Choroid plexus epithelial cell (primary cell): ENCODE data around the gene EMILIN2.

Experiments used
- DNase-seq: peaks from one replicate; pipeline ENCODE4 v3.0.0-alpha.2; 2010; ENCODE audit warnings: low read depth
- H3K4me3 ChIP-seq: 2 replicates; pipeline ENCODE4 v1.5.1; 2011; ENCODE audit warnings: low read depth, mild to moderate bottlenecking, control low read depth, low read length, moderate library complexity
- TF ChIP-seq, protein P1 (sequence below): conservative IDR thresholded peaks from 2 replicates; pipeline ENCODE4 v1.5.1; 2011; ENCODE audit warnings: low read depth, mild to moderate bottlenecking, control low read depth, inconsistent platforms, low read length, moderate library complexity

Gene EMILIN2

DNA sequence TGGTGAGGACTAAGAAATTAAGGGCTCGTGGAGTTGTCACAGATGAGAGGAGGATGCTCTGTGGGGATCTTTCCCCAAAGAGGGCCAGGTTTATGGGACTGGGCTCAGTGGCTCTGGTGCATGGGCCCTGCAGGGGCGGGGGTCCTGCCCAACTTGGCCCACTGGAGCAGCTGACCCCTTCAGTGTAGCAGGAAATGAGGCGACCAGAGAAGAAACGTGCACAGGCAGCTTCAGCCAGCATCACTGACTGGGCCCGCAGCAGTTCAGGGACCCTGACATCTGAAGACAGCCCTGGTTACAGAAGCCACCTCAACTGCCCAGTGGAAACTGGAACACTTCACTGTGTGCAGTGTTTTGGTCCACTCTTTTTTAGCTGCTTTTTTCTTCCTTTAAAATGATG, 72.8 kb downstream of the EMILIN2 start:
- H3K4me3 ChIP-seq: no peak overlapping the region
- no peak for DNase-seq
- TF ChIP-seq, protein P1, sequence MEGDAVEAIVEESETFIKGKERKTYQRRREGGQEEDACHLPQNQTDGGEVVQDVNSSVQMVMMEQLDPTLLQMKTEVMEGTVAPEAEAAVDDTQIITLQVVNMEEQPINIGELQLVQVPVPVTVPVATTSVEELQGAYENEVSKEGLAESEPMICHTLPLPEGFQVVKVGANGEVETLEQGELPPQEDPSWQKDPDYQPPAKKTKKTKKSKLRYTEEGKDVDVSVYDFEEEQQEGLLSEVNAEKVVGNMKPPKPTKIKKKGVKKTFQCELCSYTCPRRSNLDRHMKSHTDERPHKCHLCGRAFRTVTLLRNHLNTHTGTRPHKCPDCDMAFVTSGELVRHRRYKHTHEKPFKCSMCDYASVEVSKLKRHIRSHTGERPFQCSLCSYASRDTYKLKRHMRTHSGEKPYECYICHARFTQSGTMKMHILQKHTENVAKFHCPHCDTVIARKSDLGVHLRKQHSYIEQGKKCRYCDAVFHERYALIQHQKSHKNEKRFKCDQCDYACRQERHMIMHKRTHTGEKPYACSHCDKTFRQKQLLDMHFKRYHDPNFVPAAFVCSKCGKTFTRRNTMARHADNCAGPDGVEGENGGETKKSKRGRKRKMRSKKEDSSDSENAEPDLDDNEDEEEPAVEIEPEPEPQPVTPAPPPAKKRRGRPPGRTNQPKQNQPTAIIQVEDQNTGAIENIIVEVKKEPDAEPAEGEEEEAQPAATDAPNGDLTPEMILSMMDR: no peak

- TF ChIP-seq, protein P1: no peak
- H3K4me3 ChIP-seq: no peak overlapping the region
- DNase-seq: no peak
These were observed 73.2 kb downstream of the EMILIN2 start for GRCh38 chr18:2920027-2920426.

DNA sequence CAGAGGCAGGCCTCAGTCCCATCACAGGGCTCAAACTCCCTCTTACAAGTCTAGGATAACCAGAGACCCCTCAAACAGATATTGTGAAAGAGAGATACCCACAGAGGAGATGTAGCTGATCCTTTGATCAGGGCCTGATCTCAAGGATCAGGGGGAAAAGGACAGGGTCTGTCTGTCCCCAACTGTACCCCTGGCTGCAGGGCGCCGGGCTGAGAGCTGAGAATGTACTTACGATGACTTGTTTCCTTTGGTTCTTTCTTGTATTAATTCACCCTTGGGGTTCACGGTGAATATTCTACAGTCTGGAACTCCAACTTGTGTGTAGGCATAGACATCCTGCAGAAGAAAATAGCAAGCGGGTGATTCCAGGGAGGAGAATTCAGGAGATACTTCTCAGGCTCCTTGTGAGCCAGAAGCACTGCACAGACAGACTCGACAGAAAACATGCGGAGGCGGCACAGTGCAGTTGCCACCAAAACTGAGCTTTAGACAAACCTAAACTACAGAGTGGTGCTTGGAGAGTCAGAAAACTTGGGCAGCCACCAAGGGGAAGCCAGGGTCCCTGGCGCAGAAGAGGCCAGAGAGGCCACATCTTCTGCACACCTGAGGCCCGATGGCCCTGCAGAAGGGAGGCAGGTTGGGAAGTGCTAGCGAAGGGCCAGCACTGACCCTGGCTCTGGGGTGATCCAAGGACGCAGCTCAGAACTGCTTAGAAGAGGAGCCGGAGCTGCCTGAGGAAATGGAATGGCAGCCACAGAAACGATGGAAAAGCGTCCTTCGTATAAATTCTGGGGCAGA, 73.9 kb downstream of the EMILIN2 start:
- no peak for DNase-seq
- no peak overlapping the region for H3K4me3 ChIP-seq
- TF ChIP-seq, protein P1: no peak

DNA sequence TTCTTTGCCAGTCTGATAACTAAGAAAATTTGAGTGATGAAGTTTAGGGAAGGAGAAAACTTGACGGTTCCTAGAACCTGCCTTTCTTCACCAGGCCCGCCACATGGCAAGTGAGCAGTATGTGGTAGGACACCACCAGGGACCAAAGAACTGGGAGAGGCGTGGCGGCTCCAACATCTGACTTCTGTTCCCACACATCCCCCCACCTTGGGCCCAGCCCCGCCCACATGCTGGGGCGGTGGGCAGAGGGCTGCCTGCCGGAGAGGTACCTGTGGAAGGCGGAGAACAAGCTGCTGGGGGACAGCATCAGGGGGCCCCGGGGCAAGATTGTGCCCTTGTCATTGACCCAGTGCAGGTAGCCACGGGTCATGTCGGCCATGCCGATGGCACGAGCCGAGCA, 75.0 kb downstream of the EMILIN2 start:
- no peak for DNase-seq
- no peak overlapping the region for H3K4me3 ChIP-seq
- TF ChIP-seq, protein P1: no peak

DNA sequence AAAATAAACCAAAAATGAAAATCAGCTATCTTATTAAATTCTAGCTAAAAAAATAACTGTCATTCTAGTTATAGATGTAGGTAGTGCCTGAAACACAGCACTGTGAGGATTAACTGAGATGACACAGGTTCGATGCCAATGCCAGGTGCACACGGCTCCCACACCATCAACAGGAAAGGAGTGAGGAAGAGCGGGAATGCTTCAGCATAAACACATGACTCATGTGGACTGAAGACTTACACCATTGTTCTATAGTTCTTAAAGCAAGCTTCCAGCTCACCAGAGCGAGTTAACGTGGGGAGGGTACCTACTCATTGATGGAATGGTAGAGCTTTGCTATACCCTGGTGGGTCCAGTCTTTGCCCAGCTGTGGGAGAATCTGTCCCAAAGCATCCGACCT, 76.7 kb downstream of the EMILIN2 start:
- TF ChIP-seq, protein P1: no peak
- H3K4me3 ChIP-seq: no peak overlapping the region
- DNase-seq: no peak

- DNase-seq: no peak
- TF ChIP-seq, protein P1: no peak
These were observed 78.1 kb downstream of the EMILIN2 start for GRCh38 chr18:2924920-2925319.

DNA sequence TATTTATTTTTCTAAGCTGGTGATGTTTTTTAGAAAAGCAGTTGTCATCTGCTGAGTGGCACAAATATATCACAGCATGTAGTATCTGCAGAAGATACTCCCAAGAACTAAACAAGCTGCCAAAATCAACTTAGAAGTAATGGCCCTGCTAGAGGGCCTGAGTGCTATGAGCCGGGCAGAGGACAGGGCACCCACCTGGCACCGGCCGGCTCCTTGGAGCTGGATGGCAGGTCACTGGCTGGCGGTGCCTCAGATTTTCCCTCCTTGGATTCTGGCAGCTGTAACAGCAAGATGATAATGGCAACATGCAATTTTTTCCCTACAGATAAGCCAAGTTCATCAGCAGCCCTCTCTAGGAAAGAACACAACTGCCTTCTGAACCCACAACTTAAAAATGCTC, 79.7 kb downstream of the EMILIN2 start:
- DNase-seq: no peak
- TF ChIP-seq, protein P1: no peak
- no peak overlapping the region for H3K4me3 ChIP-seq

More at GRCh38 chr18:2924920-2925319, 78.1 kb downstream of the EMILIN2 start:
- no peak overlapping the region for H3K4me3 ChIP-seq
